GM23248 (cell line): Measurements from ENCODE around the gene LRCH4. TPM values are rescaled to one million over a fixed set of nuclear protein-coding genes. Genes with fewer than 3 reads are reported as not detected.

Source experiments
- DNase-seq: peaks from one replicate; pipeline ENCODE4 v3.0.0-alpha.2; 2015
- H2AFZ ChIP-seq: fragments of 200-600 bp; sonication (generic); 2 replicates; pipeline ENCODE4 v1.6.1; 2016; ENCODE audit warnings: antibody characterized with exemption
- H3F3A ChIP-seq: fragments of 200-600 bp; sonication (generic); 2 replicates; pipeline ENCODE4 v1.6.1; 2016; ENCODE audit warnings: mild to moderate bottlenecking, antibody characterized with exemption, mixed run types; ENCODE audit not compliant: insufficient read depth
- H3K27ac ChIP-seq: fragments of 200-600 bp; sonication (generic); 2 replicates; pipeline ENCODE4 v1.5.1; 2016; ENCODE audit warnings: mild to moderate bottlenecking
- H3K27me3 ChIP-seq: fragments of 200-600 bp; sonication (generic); replicated peaks from 2 replicates; pipeline ENCODE4 v1.6.1; 2016; ENCODE audit warnings: mild to moderate bottlenecking; ENCODE audit not compliant: insufficient read depth
- H3K36me3 ChIP-seq: fragments of 200-600 bp; sonication (generic); 2 replicates; pipeline ENCODE4 v1.6.1; 2016; ENCODE audit warnings: low read depth, mild to moderate bottlenecking
- H3K4me1 ChIP-seq: fragments of 200-600 bp; sonication (generic); 2 replicates; pipeline ENCODE4 v1.6.1; 2016; ENCODE audit warnings: mild to moderate bottlenecking; ENCODE audit not compliant: insufficient read depth
- H3K4me2 ChIP-seq: fragments of 200-600 bp; sonication (generic); one replicate; pipeline ENCODE4 v1.6.1; 2016; ENCODE audit warnings: mild to moderate bottlenecking; ENCODE audit not compliant: unreplicated experiment
- H3K4me3 ChIP-seq: fragments of 200-600 bp; sonication (generic); 2 replicates; pipeline ENCODE4 v1.5.1; 2016; ENCODE audit warnings: mild to moderate bottlenecking
- H3K79me2 ChIP-seq: fragments of 200-600 bp; sonication (generic); 2 replicates; pipeline ENCODE4 v1.6.1; 2016; ENCODE audit warnings: mild to moderate bottlenecking; ENCODE audit not compliant: insufficient read depth
- H3K9ac ChIP-seq: fragments of 200-600 bp; sonication (generic); 2 replicates; pipeline ENCODE4 v1.6.1; 2016; ENCODE audit warnings: mild to moderate bottlenecking
- H3K9me2 ChIP-seq: fragments of 200-600 bp; sonication (generic); 2 replicates; pipeline ENCODE4 v1.6.1; 2016; ENCODE audit warnings: mixed run types, mild to moderate bottlenecking, moderate library complexity; ENCODE audit not compliant: insufficient read depth
- H3K9me3 ChIP-seq: fragments of 200-600 bp; sonication (generic); one replicate; pipeline ENCODE4 v1.6.1; 2017; ENCODE audit warnings: low read depth
- H4K20me1 ChIP-seq: fragments of 200-600 bp; sonication (generic); 2 replicates; pipeline ENCODE4 v1.6.0; 2016; ENCODE audit not compliant: insufficient read depth
- EZH2 ChIP-seq: fragments of 200-600 bp; sonication (generic); IDR thresholded peaks from 2 replicates; pipeline ENCODE4 v1.6.1; 2018; ENCODE audit warnings: antibody characterized with exemption, mild to moderate bottlenecking; ENCODE audit not compliant: insufficient read depth, poor library complexity, severe bottlenecking
- EZH2phosphoT487 ChIP-seq: fragments of 200-600 bp; sonication (generic); IDR thresholded peaks from 2 replicates; pipeline ENCODE4 v1.6.1; 2018; ENCODE audit warnings: antibody characterized with exemption, moderate library complexity, mild to moderate bottlenecking, low read depth; ENCODE audit not compliant: insufficient read depth
- WGBS, 2 experiments: methylation state at CpG; one replicate each; pipeline ENCODE4 v1.1.6; 2015 to 2017; ENCODE audit warnings: low lambda C conversion rate in 2 of 2, low coverage in 1 of 2; ENCODE audit errors: missing lambda C conversion rate in 2 of 2; 5-methylcytosine and 5-hydroxymethylcytosine counted together
- in situ Hi-C: fragments of 300-500 bp; cut with MboI; formaldehyde crosslinking; loops from 2 replicates; pipeline ENCODE4 v1.15.0; 2020
- polyA plus RNA-seq: library from polyadenylated mRNA; unstranded; fragments of >200 nt; fragmentation: Nextera tagmentation; extraction: Ambion mirVana; gene quantifications from 2 replicates; pipeline ENCODE4 v1.2.1, GENCODE V29; 2016
- total RNA-seq: library from RNA; depleted of rRNA; stranded (reverse); fragments of >200 nt; shearing (Covaris generic); gene quantifications from 2 replicates; pipeline ENCODE4 v1.2.3, GENCODE V29; 2014

The LRCH4 gene
- total and polyA plus RNA-seq, 2 experiments from 2014 or later, result 12.9 to 13.6 TPM

DNA sequence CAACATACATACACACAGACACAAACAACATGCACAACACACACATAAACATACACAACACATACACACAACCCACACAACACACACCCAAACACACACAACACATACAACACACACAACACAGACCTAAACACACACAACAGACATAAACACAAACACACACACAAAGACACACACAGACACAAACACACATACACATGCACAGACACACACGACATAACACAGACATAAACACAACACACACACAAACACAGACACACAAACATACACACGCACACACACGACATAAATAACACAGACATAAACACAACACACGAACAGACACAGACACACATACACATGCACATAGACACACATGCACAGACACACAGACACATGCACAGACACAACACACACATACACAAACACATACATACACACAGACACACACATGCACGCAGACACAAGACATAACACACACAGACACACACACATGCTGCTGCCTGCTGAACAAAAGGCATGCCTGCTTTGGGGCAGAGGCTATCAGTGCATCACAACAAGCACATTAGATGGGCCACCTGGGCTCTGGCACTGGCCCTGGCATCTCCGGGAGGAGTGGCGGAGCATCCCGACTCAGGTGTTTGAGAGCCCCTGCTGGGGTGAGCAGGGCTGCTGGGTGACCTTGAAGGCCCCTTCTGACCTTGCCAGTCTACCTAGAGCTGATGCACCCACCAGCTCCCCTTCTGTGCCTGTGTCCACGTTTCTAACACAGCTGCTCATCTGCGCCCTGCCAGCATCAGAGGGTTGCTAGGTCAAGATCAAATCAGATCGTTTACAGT, 5.3 kb downstream of the LRCH4 start:
- H4K20me1 ChIP-seq, result no peaks in the 10 kb centered on the region; the same call in 1 of the 2 replicates
- peaks cover 19% of the 10 kb centered on the region for H3K79me2 ChIP-seq
- H3K9me2 ChIP-seq, result no peaks in the 10 kb centered on the region
- H3K9ac ChIP-seq, result no peak overlapping the region
- TF ChIP-seq EZH2, result no peak
- TF ChIP-seq EZH2phosphoT487, result no peak
- H3K27me3 ChIP-seq, result no peaks in the 10 kb centered on the region
- no peaks in the 10 kb centered on the region for H3F3A ChIP-seq
- no peak overlapping the region for H2AFZ ChIP-seq
- H3K4me2 ChIP-seq, result no peak overlapping the region
- H3K9me3 ChIP-seq, result no peaks in the 10 kb centered on the region
- no peak overlapping the region for H3K4me3 ChIP-seq
- WGBS, 2 experiments, result 91% methylated on average over 10 to 11 of the region's 11 CpGs
- H3K27ac ChIP-seq, result no peak overlapping the region
- in situ Hi-C loops, result no loop called here
- 0 out of 2 replicates have a peak, but pooled peaks cover 5% of the 10 kb centered on the region for H3K4me1 ChIP-seq
- peaks cover 3% of the 10 kb centered on the region; the same call in 1 of the 2 replicates for H3K36me3 ChIP-seq
- DNase-seq, result no peak

DNA sequence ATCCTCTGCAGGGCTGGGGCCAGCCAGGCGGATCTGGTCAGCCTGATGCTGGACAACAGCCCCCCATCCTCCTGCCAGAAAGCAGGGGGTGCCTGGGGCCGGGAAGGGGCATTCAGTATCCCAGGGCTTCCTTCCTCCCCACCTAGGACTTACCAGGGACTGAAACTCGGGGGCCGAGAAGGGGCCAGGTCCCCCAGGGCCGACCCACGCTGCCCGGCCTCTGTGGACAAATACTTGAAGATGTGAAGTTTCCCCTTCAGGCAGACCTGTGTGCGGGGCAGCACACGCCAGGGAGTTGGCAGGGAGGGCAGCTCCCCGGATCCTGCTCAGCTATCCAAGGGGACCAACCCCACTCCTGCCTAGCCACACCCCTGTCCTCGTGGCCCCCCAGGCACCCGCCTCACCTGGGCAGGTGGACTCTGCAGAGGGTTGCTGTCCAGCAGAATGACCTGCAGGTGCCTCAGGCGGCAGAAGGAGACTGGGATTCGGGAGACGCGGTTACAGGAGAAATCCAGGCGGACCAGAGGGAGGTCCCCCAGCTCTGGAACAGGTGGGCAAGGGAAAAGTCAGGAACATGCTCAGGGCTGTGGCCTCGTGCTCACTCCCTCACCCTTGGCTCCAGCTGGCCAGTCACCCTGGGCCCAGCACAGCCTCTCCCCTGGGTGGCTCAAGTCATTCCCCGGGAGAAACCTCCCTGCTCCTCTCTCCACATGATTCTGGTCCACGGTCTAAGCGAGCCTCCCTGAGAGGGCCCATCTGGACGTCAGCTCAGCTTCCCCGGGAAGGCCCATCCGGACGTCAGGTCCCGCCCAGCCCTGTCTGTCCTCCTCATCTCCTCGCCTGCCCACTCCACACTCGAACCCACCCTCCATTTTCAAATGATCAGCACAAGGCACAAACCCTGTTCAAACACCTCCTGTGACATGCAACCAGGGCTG, 7.4 kb downstream of the LRCH4 start:
- WGBS, 2 experiments, result 93 to 95% methylated on average over 24 to 28 of the region's 28 CpGs
- no peak for TF ChIP-seq EZH2phosphoT487
- no peak for TF ChIP-seq EZH2
- H3K36me3 ChIP-seq, result peaks cover 3% of the 10 kb centered on the region; the same call in 1 of the 2 replicates

DNA sequence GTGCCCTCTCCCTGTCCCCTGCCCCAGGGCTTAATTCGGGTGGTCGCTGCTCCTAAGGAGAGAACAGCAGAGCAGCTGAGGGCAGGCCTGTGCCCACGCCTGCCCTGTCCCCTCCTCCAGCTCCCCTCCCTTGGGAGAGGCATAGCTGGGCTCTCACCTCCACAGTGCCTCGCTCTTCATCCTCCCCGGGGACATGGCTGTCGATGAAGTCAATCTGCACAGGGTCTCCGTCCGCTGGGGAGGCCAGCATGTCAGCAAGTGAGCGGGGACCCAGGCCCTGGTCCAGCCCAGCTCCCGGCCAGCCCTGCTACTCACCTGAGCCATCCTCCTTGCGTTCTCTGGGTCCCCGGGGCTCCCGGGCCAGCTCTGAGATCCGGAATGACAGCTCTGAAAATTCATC, 8.4 kb downstream of the LRCH4 start:
- DNase-seq, result no peak
- peaks cover 3% of the 10 kb centered on the region; the same call in 1 of the 2 replicates for H3K36me3 ChIP-seq
- no peak overlapping the region for H3K4me2 ChIP-seq
- TF ChIP-seq EZH2 (no peak), EZH2phosphoT487 (no peak)
- no peaks in the 10 kb centered on the region for H3K4me1 ChIP-seq
- H3K9ac ChIP-seq, result no peak overlapping the region
- no peaks in the 10 kb centered on the region for H3F3A ChIP-seq
- no peak overlapping the region for H3K4me3 ChIP-seq
- no peak overlapping the region for H3K27ac ChIP-seq
- 85 to 91% methylated on average over 12 to 14 of the region's 14 CpGs for WGBS, 2 experiments
- H2AFZ ChIP-seq, result no peak overlapping the region
- H3K9me2 ChIP-seq, result no peaks in the 10 kb centered on the region
- H3K27me3 ChIP-seq, result no peaks in the 10 kb centered on the region
- in situ Hi-C loops, result no loop called here
- H3K9me3 ChIP-seq, result no peaks in the 10 kb centered on the region
- H3K79me2 ChIP-seq, result no peaks in the 10 kb centered on the region
- H4K20me1 ChIP-seq, result no peaks in the 10 kb centered on the region; the same call in 1 of the 2 replicates

More for the DNA sequence above, 7.4 kb downstream of the LRCH4 start:
- Histone ChIP-seq H3K27ac (no peak overlapping the region), H3K79me2 (0 out of 2 replicates have a peak, but pooled peaks cover 5% of the 10 kb centered on the region), H3K9me2 (no peaks in the 10 kb centered on the region), H3K4me2 (no peak overlapping the region), H3F3A (no peaks in the 10 kb centered on the region), H3K9ac (no peak overlapping the region), H2AFZ (no peak overlapping the region), H4K20me1 (no peaks in the 10 kb centered on the region; the same call in 1 of the 2 replicates), H3K9me3 (no peaks in the 10 kb centered on the region), H3K4me1 (no peaks in the 10 kb centered on the region), H3K4me3 (no peak overlapping the region), H3K27me3 (no peaks in the 10 kb centered on the region)
- in situ Hi-C loops, result no loop called here
- no peak for DNase-seq

DNA sequence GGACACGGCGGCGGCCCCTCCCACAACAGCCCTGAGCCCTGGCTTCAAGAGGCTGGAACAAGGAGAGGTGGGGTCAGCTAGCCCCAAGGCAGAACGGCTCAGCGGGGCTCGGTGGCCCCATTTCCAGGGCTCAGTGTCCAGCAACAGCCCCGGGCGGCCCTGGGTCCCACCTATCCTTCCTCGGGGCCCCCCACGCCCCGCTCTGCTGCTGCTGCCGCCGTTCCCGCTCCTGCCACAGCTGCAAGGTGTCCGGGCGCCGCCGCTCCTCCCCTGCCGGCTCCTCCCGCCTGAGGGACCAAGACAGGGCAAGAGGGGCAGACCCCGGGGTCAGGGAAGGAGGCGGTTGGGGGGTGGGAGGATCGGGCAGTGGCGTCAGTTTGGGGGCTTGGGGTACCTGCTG, 8.8 kb downstream of the LRCH4 start:
- TF ChIP-seq EZH2phosphoT487 (no peak), EZH2 (no peak)
- in situ Hi-C loops, result no loop called here

More for the DNA sequence above, 8.8 kb downstream of the LRCH4 start:
- Histone ChIP-seq H3K9ac (no peak overlapping the region), H3K27me3 (no peaks in the 10 kb centered on the region), H4K20me1 (no peaks in the 10 kb centered on the region; the same call in 1 of the 2 replicates), H3K27ac (no peak overlapping the region), H3K9me2 (no peaks in the 10 kb centered on the region), H3K79me2 (no peaks in the 10 kb centered on the region), H3K9me3 (no peaks in the 10 kb centered on the region), H3K36me3 (peaks cover 3% of the 10 kb centered on the region; the same call in 1 of the 2 replicates), H3K4me2 (no peak overlapping the region), H3K4me1 (no peaks in the 10 kb centered on the region), H3K4me3 (no peak overlapping the region), H2AFZ (no peak overlapping the region), H3F3A (no peaks in the 10 kb centered on the region)
- WGBS, 2 experiments, result 96 to 98% methylated on average over 8 to 24 of the region's 24 CpGs
- DNase-seq, result no peak
